ENCODE measurements around the gene CCR7.

DNA sequence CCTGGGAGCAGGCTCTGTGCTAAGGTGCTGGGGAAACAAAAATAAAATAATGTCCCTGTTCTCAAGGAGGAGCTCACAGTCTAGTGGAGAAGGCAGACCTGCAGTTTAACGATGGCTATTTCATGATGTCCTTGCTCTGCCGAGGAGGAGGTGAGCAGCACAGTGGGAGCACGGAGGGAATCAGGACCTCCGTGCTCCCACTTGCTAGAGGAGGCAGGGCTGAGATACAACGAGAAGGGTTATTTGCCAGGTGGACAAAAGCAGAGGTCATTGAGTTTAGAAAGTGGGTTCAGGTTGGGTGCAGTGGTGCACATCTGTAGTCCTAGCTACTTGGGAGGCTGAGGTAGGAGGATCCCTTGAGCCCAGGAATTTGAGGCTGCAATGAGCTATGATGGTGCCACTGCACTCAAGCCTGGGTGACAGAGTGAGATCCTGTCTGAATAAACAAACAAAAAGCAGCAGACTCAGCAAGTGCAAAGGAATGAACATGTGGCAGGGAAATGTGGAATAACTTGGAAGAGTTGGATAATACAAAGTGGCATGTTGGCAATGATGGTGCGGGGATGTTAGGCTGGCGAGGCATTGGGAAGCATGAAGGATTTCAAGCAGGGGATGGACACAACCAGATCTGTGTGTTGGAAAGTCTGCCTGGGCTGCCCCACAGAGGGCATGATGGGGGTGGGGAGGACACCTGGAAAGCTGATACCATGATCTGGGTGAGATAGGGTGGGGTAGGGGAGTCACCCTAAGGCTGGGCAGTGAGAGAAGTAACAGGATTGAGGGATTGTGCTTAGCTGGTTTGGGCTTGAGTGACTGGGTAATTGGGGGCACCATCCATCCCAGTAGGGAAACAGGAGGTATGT is 51.0 kb downstream of the CCR7 start:
- TF ChIP-seq USF2 (IDR thresholded peaks at IDR 0.05; ENCODE audit: low read depth, low read length) = no peak
- TF ChIP-seq MAZ (IDR thresholded peaks at IDR 0.05; ENCODE audit: borderline replicate concordance, low read depth, low read length) = no peak
- TF ChIP-seq, protein P1, sequence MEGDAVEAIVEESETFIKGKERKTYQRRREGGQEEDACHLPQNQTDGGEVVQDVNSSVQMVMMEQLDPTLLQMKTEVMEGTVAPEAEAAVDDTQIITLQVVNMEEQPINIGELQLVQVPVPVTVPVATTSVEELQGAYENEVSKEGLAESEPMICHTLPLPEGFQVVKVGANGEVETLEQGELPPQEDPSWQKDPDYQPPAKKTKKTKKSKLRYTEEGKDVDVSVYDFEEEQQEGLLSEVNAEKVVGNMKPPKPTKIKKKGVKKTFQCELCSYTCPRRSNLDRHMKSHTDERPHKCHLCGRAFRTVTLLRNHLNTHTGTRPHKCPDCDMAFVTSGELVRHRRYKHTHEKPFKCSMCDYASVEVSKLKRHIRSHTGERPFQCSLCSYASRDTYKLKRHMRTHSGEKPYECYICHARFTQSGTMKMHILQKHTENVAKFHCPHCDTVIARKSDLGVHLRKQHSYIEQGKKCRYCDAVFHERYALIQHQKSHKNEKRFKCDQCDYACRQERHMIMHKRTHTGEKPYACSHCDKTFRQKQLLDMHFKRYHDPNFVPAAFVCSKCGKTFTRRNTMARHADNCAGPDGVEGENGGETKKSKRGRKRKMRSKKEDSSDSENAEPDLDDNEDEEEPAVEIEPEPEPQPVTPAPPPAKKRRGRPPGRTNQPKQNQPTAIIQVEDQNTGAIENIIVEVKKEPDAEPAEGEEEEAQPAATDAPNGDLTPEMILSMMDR (conservative IDR thresholded peaks at IDR 0.05; ENCODE audit: low read depth, low read length) = no peak
- no peak for TF ChIP-seq RAD21 (IDR thresholded peaks at IDR 0.05; ENCODE audit: low read length)
- no peak for TF ChIP-seq CEBPB (IDR thresholded peaks at IDR 0.05; ENCODE audit: low read depth, low read length)
- TF ChIP-seq RCOR1 (IDR thresholded peaks at IDR 0.05; ENCODE audit: insufficient replicate concordance, low read length) = no peak
- TF ChIP-seq POLR2A (IDR thresholded peaks at IDR 0.05; ENCODE audit: low read depth, low read length) = no peak
- TF ChIP-seq FOS (IDR thresholded peaks at IDR 0.05; ENCODE audit: low read depth, low read length) = no peak
- no peak for TF ChIP-seq SMC3 (IDR thresholded peaks at IDR 0.05; ENCODE audit: low read depth, low read length)

Data from IMR-90 (cell line).